Mucosa of descending colon (tissue), 3 donors: ENCODE measurements around the gene INO80D. TPM values are rescaled to one million over a fixed set of nuclear protein-coding genes. Genes with fewer than 3 reads are reported as not detected.

Source experiments
- ATAC-seq: fragments of 200-7000 bp; cut with Tn5 transposase; one replicate; pipeline ENCODE4 v1.9.1; 2020; ENCODE audit warnings: mild to moderate bottlenecking, moderate library complexity
- DNase-seq, 3 donors: peaks; one replicate each; pipeline ENCODE4 v3.0.0-alpha.2; 2020
- H3K36me3 ChIP-seq: fragments of 200-600 bp; one replicate; pipeline ENCODE4 v1.8.0; 2021; ENCODE audit warnings: low read depth, mild to moderate bottlenecking
- H3K4me1 ChIP-seq: fragments of 200-600 bp; one replicate; pipeline ENCODE4 v1.8.0; 2021; ENCODE audit warnings: low read depth, mild to moderate bottlenecking
- H3K4me3 ChIP-seq: fragments of 200-600 bp; one replicate; pipeline ENCODE4 v1.8.0; 2021; ENCODE audit warnings: mild to moderate bottlenecking
- H3K9me3 ChIP-seq: fragments of 200-600 bp; one replicate; pipeline ENCODE4 v1.8.0; 2021; ENCODE audit warnings: mild to moderate bottlenecking
- CTCF ChIP-seq: fragments of 200-600 bp; IDR thresholded peaks from one replicate; pipeline ENCODE4 v1.8.0; 2022; ENCODE audit warnings: antibody characterized with exemption, mild to moderate bottlenecking
- intact Hi-C, 2 donors: fragments of 100-400 bp; cut with DNase I in 1 of 2; cut with micrococcal nuclease in 1 of 2; formaldehyde crosslinking; loops; one replicate each; pipeline versions ENCODE4 v1.11.0 to v1.11.1; 2022; cut with DNase I, micrococcal nuclease
- total RNA-seq, 3 donors: library from RNA; stranded (reverse); fragmentation: NEBNext Ultra II Directional in 2 of 3; extraction: Animal tissue kit (Norgen Biotek cat#: 25700) in 2 of 3; gene quantifications; one replicate each; pipeline versions ENCODE4 v1.2.1 to v1.2.4, GENCODE V29; 2021 to 2023
- donor health status: DM: no; HTN: no; CAD: no; lungs with moderate emphysema.
- donor health status: DM: no; HTN: no; CAD: no.
- donor health status: DM: no; HTN: yes; CAD: no.

INO80D gene
- total RNA-seq, 3 donors from 2014 or later = 27.3 to 36.2 (median 30.8) TPM

GRCh38 chr2:206115026-206115578, 29.1 kb upstream of the INO80D start:
- no peak overlapping the region for H3K4me3 ChIP-seq
- ATAC-seq (peak; percentile 54), DNase-seq (no peak)
- no peaks in the 10 kb centered on the region for H3K4me1 ChIP-seq
- H3K9me3 ChIP-seq = no peaks in the 10 kb centered on the region
- intact Hi-C loops = no loop called here
- H3K36me3 ChIP-seq = no peaks in the 10 kb centered on the region
- TF ChIP-seq CTCF = no peak

- no peaks in the 10 kb centered on the region for H3K36me3 ChIP-seq
- no peak for TF ChIP-seq CTCF
- no peaks in the 10 kb centered on the region for H3K4me1 ChIP-seq
- DNase-seq = no peak
- no peaks in the 10 kb centered on the region for H3K9me3 ChIP-seq
- H3K4me3 ChIP-seq = no peak overlapping the region
- intact Hi-C loops = no loop called here
- no peak for ATAC-seq
Observed at GRCh38 chr2:206112846-206113547, 27.0 kb upstream of the INO80D start.

- intact Hi-C loops = no loop called here
- H3K36me3 ChIP-seq = no peaks in the 10 kb centered on the region
- H3K4me3 ChIP-seq = no peak overlapping the region
- H3K9me3 ChIP-seq = no peaks in the 10 kb centered on the region
- no peak for DNase-seq
- no peaks in the 10 kb centered on the region for H3K4me1 ChIP-seq
- TF ChIP-seq CTCF = no peak
- ATAC-seq = no peak
Observed at GRCh38 chr2:206112108-206112507, 26.1 kb upstream of the INO80D start.

- no peaks in the 10 kb centered on the region for H3K36me3 ChIP-seq
- no peak overlapping the region for H3K4me3 ChIP-seq
- DNase-seq (no peak), ATAC-seq (peak; percentile 73)
- TF ChIP-seq CTCF = no peak
- intact Hi-C loops = no loop called here
- no peaks in the 10 kb centered on the region for H3K9me3 ChIP-seq
- H3K4me1 ChIP-seq = no peaks in the 10 kb centered on the region
Observed at GRCh38 chr2:206108713-206109112, 22.7 kb upstream of the INO80D start.

- TF ChIP-seq CTCF = no peak
- H3K4me3 ChIP-seq = no peak overlapping the region
- ATAC-seq (no peak), DNase-seq (no peak)
- no peaks in the 10 kb centered on the region for H3K36me3 ChIP-seq
- no peaks in the 10 kb centered on the region for H3K9me3 ChIP-seq
- intact Hi-C loops = no loop called here
- H3K4me1 ChIP-seq = no peaks in the 10 kb centered on the region
Observed at GRCh38 chr2:206105541-206105940, 19.6 kb upstream of the INO80D start.
